T-helper 17 cell (primary cell): ENCODE results near the gene SHISAL1. TPM values are rescaled to one million over a fixed set of nuclear protein-coding genes. Genes with fewer than 3 reads are reported as not detected.

Experiments used
- ATAC-seq: fragments of 150-1000 bp; cut with Tn5 transposase; 2 replicates; pipeline ENCODE4 v1.10.0; 2021; ENCODE audit warnings: mild to moderate bottlenecking, moderate library complexity
- DNase-seq, 3 donors: peaks; one replicate each; pipeline versions ENCODE4 v3.0.0 to v3.0.0-alpha.2; 2020 to 2021
- H3K9me3 ChIP-seq: one replicate; pipeline ENCODE4 v1.7.0; 2013; ENCODE audit warnings: low read length, mild to moderate bottlenecking; ENCODE audit not compliant: control insufficient read depth, poor library complexity, severe bottlenecking
- H3K27ac Mint-ChIP-seq: one replicate; pipeline ENCODE4 v1.8.0; 2022; ENCODE audit warnings: mild to moderate bottlenecking, moderate library complexity, mixed read lengths
- H3K27me3 Mint-ChIP-seq: one replicate; pipeline ENCODE4 v1.8.0; 2022; ENCODE audit warnings: mixed read lengths
- H3K36me3 Mint-ChIP-seq: one replicate; pipeline ENCODE4 v1.8.0; 2022; ENCODE audit warnings: low read depth, mixed read lengths
- H3K4me1 Mint-ChIP-seq: one replicate; pipeline ENCODE4 v1.8.0; 2022; ENCODE audit warnings: mild to moderate bottlenecking, mixed read lengths
- H3K4me3 Mint-ChIP-seq: one replicate; pipeline ENCODE4 v1.8.0; 2022; ENCODE audit warnings: mild to moderate bottlenecking, moderate library complexity, mixed read lengths
- total RNA-seq, 4 donors: library from RNA in 2 of 4; stranded (reverse) in 2 of 4; gene quantifications; one replicate each; pipeline ENCODE4 v1.2.3 and lab custom pipeline; 2022 to 2026

SHISAL1 gene
- total RNA-seq, 2 donors from 2014 or later = not detected

DNA sequence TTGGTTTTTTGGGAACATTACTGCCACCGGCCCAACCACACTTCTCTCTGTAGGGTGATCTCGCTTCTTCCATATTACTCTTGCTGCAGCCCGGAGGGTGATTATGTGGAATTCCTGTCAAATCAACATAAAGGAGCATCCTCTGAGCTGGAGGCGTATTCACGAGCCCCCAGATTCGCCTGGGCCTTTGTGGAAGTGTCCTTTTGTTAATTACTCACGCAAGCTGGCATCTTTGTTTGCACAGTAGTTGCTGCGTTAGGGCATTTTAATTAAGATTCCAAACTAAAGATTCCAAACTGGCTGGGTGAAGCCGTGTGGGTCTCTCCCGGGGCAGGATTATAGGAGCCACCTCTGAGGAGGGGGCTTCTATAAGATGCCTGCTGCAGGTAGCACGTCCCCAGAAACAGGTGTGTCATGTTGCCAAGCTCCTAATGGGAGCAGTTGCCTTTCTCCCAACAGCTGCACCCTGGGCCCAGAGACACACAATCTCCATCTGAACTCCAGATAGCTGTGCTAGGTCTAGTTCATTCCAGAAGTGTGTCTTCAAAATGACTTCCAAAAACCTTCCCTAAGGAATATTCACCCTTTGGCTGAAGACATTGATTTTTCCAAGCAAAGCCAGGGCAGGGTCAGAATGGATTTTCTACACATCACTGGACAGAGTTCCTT, 40.9 kb downstream of the SHISAL1 start:
- Mint-ChIP-seq H3K27me3 (peaks cover 32% of the 10 kb centered on the region), H3K36me3 (peaks cover 5% of the 10 kb centered on the region), H3K27ac (no peak overlapping the region), H3K4me1 (peaks cover 7% of the 10 kb centered on the region), H3K4me3 (no peak overlapping the region)
- ATAC-seq (no peak), DNase-seq (no peak)
- H3K9me3 ChIP-seq = no peaks in the 10 kb centered on the region

GRCh38 chr22:44271010-44271500, 41.7 kb downstream of the SHISAL1 start:
- no peak for DNase-seq
- H3K27me3 Mint-ChIP-seq = peaks cover 25% of the 10 kb centered on the region
- H3K27ac Mint-ChIP-seq = no peak overlapping the region
- ATAC-seq = no peak
- no peak overlapping the region for H3K4me3 Mint-ChIP-seq
- peaks cover 3% of the 10 kb centered on the region for H3K36me3 Mint-ChIP-seq
- H3K9me3 ChIP-seq = no peaks in the 10 kb centered on the region
- peaks cover 7% of the 10 kb centered on the region for H3K4me1 Mint-ChIP-seq

DNA sequence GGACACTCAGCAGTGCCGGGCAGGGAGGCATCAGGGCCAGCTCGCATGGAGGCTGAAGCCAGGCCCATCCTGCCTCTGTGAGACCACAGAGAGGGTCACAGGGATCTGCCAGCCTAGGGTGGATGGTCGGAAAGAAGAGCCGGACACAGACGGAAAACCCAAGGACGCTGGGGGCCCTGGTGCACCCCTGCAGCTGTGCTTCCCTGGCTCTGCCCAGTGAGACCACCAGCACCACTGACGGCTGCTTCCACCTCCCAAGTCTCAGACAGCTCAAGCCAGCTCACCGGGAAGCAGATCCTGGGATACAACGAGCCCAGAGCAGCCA, 42.2 kb downstream of the SHISAL1 start:
- Mint-ChIP-seq H3K27me3 (peaks cover 19% of the 10 kb centered on the region), H3K36me3 (peaks cover 4% of the 10 kb centered on the region), H3K4me3 (no peak overlapping the region), H3K27ac (no peak overlapping the region), H3K4me1 (peaks cover 7% of the 10 kb centered on the region)
- DNase-seq (no peak), ATAC-seq (no peak)
- no peaks in the 10 kb centered on the region for H3K9me3 ChIP-seq

GRCh38 chr22:44269757-44270555, 42.8 kb downstream of the SHISAL1 start:
- Mint-ChIP-seq H3K4me1 (peaks cover 7% of the 10 kb centered on the region), H3K27me3 (peaks cover 18% of the 10 kb centered on the region), H3K27ac (no peak overlapping the region), H3K4me3 (no peak overlapping the region), H3K36me3 (peaks cover 4% of the 10 kb centered on the region)
- H3K9me3 ChIP-seq = no peaks in the 10 kb centered on the region
- DNase-seq = no peak
- ATAC-seq = no peak

DNA sequence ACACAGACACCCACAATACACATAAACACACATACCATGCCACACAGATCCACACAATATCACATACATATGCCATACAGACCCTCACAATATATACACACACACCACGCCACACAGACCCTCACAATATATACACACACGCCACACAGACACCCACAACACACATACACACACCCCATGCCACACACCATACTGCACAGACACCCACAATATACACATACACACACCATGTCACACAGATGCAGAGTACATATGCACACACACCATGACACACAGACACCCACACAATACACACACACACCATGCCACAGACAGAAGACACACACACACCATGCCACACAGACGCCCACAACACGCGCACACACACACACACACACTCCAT, 43.6 kb downstream of the SHISAL1 start:
- peaks cover 18% of the 10 kb centered on the region for H3K27me3 Mint-ChIP-seq
- no peak overlapping the region for H3K4me3 Mint-ChIP-seq
- H3K36me3 Mint-ChIP-seq = peaks cover 4% of the 10 kb centered on the region
- H3K4me1 Mint-ChIP-seq = peaks cover 9% of the 10 kb centered on the region
- no peaks in the 10 kb centered on the region for H3K9me3 ChIP-seq
- no peak for ATAC-seq
- DNase-seq = no peak
- no peak overlapping the region for H3K27ac Mint-ChIP-seq

DNA sequence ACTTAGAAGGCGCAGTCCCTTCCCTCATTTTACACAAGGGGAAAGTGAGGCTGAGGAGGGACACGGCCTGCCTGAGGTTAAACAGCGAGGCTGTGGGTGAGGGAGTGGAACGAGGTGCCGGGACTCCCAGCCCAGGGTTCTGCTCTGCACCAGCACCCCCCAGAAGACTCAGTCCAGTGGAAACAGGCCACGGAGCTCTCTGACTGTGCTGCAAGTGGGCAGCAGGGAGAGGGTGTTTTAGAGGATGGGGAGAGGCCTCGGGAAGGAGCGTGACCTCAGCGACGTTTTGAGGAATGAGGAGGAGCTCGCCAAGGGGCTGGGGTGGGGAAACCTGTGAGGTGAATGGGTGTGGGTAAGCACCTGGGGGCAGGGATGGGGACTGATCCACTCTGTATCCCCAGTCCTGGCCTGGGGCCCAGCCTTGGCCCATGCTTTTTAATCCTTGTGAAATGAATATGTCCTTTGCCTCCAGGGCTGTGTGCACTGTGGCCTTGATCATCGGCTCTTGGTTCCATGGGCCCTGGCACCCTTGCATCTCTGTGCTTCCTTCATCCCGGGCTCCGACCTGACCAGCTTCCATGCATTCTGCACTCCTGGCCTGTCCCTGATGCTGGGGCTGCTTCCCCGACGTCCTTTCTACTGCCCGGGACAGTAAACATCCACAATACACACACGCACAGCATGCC, 44.2 kb downstream of the SHISAL1 start:
- ATAC-seq (no peak), DNase-seq (no peak)
- H3K4me1 Mint-ChIP-seq = peaks cover 9% of the 10 kb centered on the region
- H3K27me3 Mint-ChIP-seq = peaks cover 18% of the 10 kb centered on the region
- H3K36me3 Mint-ChIP-seq = peaks cover 4% of the 10 kb centered on the region
- no peak overlapping the region for H3K27ac Mint-ChIP-seq
- no peak overlapping the region for H3K4me3 Mint-ChIP-seq
- H3K9me3 ChIP-seq = no peaks in the 10 kb centered on the region

DNA sequence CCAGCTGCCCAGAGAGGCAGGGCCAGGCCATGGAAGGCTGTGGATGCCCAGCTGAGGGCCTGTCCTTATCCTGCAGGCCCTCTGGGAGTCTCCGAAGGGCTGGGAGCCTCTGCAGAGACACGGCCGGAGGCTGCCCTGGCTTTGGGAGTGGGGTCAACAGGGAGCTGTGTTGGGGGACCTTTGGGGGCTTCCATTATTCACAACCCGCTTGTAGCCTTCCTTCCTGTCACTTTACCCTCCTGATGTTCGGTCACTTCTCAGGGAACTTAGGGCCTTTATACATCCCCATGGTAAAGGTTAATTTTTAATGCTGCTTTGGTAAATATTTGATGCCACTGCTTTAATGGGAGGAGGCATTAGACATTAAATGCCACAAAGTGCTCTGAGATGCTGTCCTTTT, 44.9 kb downstream of the SHISAL1 start:
- no peak overlapping the region for H3K27ac Mint-ChIP-seq
- H3K4me1 Mint-ChIP-seq = peaks cover 9% of the 10 kb centered on the region
- ATAC-seq (no peak), DNase-seq (no peak)
- no peak overlapping the region for H3K4me3 Mint-ChIP-seq
- H3K27me3 Mint-ChIP-seq = peaks cover 16% of the 10 kb centered on the region
- H3K9me3 ChIP-seq = no peaks in the 10 kb centered on the region
- peaks cover 4% of the 10 kb centered on the region for H3K36me3 Mint-ChIP-seq

DNA sequence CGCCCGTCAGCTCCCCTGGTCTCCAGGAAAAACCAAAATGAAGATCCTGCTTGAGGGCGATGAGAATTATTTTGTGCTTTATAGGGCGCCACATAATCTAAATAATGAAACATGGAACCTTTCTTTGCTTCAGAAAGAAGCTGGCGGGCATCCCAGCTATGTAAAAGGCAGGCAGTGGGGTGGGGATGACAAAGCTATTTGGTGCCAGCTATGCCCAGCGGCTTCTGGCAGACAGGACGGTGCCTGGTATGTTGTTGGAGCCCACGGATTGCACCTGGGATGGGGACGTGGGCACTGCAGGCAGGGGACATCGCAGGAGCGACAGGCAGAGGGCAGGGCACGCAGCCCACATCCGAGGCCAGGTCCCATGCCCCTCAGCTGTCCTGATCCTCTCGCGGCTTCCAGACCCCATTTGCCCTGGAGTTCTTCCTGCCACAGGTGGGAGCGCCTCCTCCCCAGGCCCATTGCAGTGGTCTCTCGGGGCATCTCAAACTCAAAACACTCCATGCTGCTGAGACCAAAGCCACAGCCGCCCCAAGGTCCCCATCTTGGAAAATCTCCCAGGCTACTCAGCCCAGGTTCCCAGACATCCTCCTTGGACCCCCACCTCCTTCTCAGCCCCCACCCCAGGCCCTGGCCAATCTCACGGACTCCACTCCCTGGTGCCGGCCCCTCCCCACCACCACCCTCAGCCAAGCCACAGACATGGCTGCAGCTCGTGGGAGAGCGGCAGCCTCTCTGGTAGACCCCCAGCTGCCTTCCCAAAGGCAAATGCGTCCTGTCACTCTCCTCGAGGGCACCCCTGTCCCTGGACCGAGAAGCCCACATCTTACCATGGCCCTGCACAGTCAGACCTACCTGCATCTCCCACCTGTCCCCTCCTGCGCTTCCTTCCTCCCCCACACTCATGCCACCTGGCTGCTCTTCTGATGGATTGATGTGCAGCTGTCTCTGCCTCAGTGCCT, 45.7 kb downstream of the SHISAL1 start:
- Mint-ChIP-seq H3K27ac (no peak overlapping the region), H3K4me3 (no peak overlapping the region), H3K4me1 (peaks cover 9% of the 10 kb centered on the region), H3K36me3 (peaks cover 4% of the 10 kb centered on the region), H3K27me3 (peaks cover 11% of the 10 kb centered on the region)
- ATAC-seq = no peak
- no peaks in the 10 kb centered on the region for H3K9me3 ChIP-seq
- DNase-seq = no peak

DNA sequence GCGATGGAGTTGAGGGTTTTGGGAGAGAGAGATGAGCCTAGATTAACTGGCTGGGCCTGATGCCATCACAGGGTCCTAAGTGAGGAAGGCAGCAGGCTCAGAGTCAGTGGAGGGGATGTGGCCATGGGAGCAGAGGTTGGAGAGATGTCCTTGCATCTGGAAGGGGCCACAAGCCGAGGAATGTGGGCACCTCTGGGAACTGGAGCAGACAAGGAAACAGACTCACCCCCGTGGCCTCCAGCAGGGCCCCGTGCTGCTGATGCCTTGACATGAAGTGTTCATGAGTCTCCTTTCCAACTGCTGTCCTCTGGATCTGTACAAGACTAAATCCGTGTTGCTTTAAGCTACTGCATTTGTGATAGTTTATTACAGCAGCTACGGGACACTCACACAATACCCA, 49.2 kb downstream of the SHISAL1 start:
- Mint-ChIP-seq H3K27me3 (peaks cover 11% of the 10 kb centered on the region), H3K4me3 (no peak overlapping the region), H3K4me1 (peaks cover 9% of the 10 kb centered on the region), H3K36me3 (peaks cover 4% of the 10 kb centered on the region), H3K27ac (no peak overlapping the region)
- no peak for ATAC-seq
- H3K9me3 ChIP-seq = no peaks in the 10 kb centered on the region
- DNase-seq = no peak

- no peak overlapping the region for H3K27ac Mint-ChIP-seq
- H3K4me3 Mint-ChIP-seq = no peak overlapping the region
- H3K36me3 Mint-ChIP-seq = peaks cover 4% of the 10 kb centered on the region
- H3K27me3 Mint-ChIP-seq = peaks cover 7% of the 10 kb centered on the region
- ATAC-seq = no peak
- H3K9me3 ChIP-seq = no peaks in the 10 kb centered on the region
- no peak for DNase-seq
- peaks cover 6% of the 10 kb centered on the region for H3K4me1 Mint-ChIP-seq
Observed at GRCh38 chr22:44261861-44262595, 50.7 kb downstream of the SHISAL1 start.

- no peak overlapping the region for H3K4me3 Mint-ChIP-seq
- H3K27ac Mint-ChIP-seq = no peak overlapping the region
- H3K36me3 Mint-ChIP-seq = peaks cover 8% of the 10 kb centered on the region
- ATAC-seq = no peak
- DNase-seq = no peak
- H3K9me3 ChIP-seq = no peaks in the 10 kb centered on the region
- peaks cover 6% of the 10 kb centered on the region for H3K4me1 Mint-ChIP-seq
- peaks cover 14% of the 10 kb centered on the region for H3K27me3 Mint-ChIP-seq
Observed at GRCh38 chr22:44261164-44261860, 51.4 kb downstream of the SHISAL1 start.
